HL-60 (cell line): ENCODE measurements around the gene PLA2G5.

Experiments
- DNase-seq, 2 experiments: peaks; one replicate each; pipeline ENCODE4 v3.0.0-alpha.2; 2010 to 2020; ENCODE audit warnings: low read depth in 1 of 2, low spot score in 1 of 2
- H3K27ac ChIP-seq: fragments of 250-450 bp; sonication (Bioruptor Pico); replicated peaks from 2 replicates; pipeline ENCODE4 v1.5.1; 2020; ENCODE audit warnings: mild to moderate bottlenecking, moderate library complexity
- H3K27me3 ChIP-seq: fragments of 250-450 bp; sonication (Bioruptor Pico); 2 replicates; pipeline ENCODE4 v1.5.1; 2021; ENCODE audit warnings: mild to moderate bottlenecking, moderate library complexity; ENCODE audit not compliant: insufficient read depth, poor library complexity, severe bottlenecking
- H3K4me3 ChIP-seq: replicated peaks from 2 replicates; pipeline ENCODE4 v1.5.1; 2011; ENCODE audit warnings: mild to moderate bottlenecking, control low read depth, low read length; ENCODE audit not compliant: insufficient read depth
- CTCF ChIP-seq: IDR thresholded peaks from one replicate; pipeline ENCODE4 v1.5.1; 2011; ENCODE audit warnings: low read length, control low read depth, inconsistent platforms; ENCODE audit not compliant: insufficient read depth
- GABPA ChIP-seq: IDR thresholded peaks from 2 replicates; pipeline ENCODE4 v1.6.1; 2012; ENCODE audit warnings: low read depth
- POLR2AphosphoS5 ChIP-seq: IDR thresholded peaks from 2 replicates; pipeline ENCODE4 v1.6.1; 2012; ENCODE audit warnings: low read depth
- REST ChIP-seq: IDR thresholded peaks from 2 replicates; pipeline ENCODE4 v1.6.1; 2012; ENCODE audit warnings: low read depth; ENCODE audit not compliant: insufficient replicate concordance
- SPI1 ChIP-seq: IDR thresholded peaks from 2 replicates; pipeline ENCODE4 v1.6.1; 2012; ENCODE audit warnings: low read depth, mild to moderate bottlenecking, borderline replicate concordance

Gene PLA2G5

DNA sequence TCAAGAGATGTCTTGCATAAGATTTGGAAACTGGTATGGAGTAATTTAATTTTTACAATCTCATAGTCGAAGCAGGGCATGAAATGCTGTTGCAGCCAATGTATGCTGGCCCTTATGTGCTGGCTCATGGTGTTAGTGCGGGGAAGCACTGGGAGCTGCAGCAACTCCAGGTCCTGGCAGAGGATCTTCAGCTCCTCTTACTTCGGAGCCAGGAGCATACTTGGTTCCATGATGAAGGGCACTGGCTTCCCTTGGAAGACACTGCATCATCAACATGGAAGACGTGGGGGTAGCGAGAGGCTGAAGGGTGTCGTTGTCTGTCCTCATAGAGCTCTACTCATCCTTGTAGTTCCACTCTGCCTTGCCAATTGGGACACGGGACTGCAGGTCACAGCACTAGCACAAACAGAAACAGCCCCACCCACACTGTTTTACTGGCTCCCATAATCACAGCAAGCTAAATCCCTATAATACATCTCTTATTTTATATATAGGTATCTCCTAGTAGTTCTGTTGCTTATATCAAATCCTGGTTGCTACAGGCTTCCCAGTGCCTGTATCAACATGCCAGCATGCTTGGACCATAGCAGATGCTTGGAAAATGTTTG, 26.9 kb downstream of the PLA2G5 start:
- Histone ChIP-seq H3K4me3 (no peak overlapping the region), H3K27ac (no peak overlapping the region), H3K27me3 (no peaks in the 10 kb centered on the region)
- no peak for DNase-seq
- no peak for TF ChIP-seq CTCF
- TF ChIP-seq SPI1, result no peak
- TF ChIP-seq POLR2AphosphoS5, result no peak
- TF ChIP-seq REST, result no peak
- TF ChIP-seq GABPA, result no peak

- TF ChIP-seq GABPA (no peak), CTCF (no peak), REST (no peak), POLR2AphosphoS5 (no peak), SPI1 (no peak)
- H3K27ac ChIP-seq, result no peak overlapping the region
- no peak overlapping the region for H3K4me3 ChIP-seq
- no peaks in the 10 kb centered on the region for H3K27me3 ChIP-seq
- DNase-seq, result no peak
Observed at GRCh38 chr1:20099533-20099932, 29.5 kb downstream of the PLA2G5 start.

- Histone ChIP-seq H3K27me3 (no peaks in the 10 kb centered on the region), H3K27ac (no peak overlapping the region), H3K4me3 (no peak overlapping the region)
- TF ChIP-seq REST, result no peak
- TF ChIP-seq GABPA, result no peak
- no peak for TF ChIP-seq POLR2AphosphoS5
- peak; percentile 89 for TF ChIP-seq CTCF
- TF ChIP-seq SPI1, result 0 out of 2 replicates have a peak, but pooled peaks have one; percentile 36
- peak in 1 of 2 experiments; percentile 47 for DNase-seq
Observed at GRCh38 chr1:20100632-20101355, 30.8 kb downstream of the PLA2G5 start.
